ENCODE measurements around the gene CST6. TPM values are rescaled to one million over a fixed set of nuclear protein-coding genes. Genes with fewer than 3 reads are reported as not detected.

The CST6 gene
- total and polyA plus RNA-seq, 2 experiments from 2014 or later: 4.2 to 8.3 TPM

- Histone ChIP-seq H3K4me3 (no peak overlapping the region), H3K79me2 (replicated peaks; ENCODE audit: insufficient read depth) (no peaks in the 10 kb centered on the region), H3K27me3 (ENCODE audit: insufficient read depth) (0 out of 2 replicates have a peak, but pooled peaks cover 10% of the 10 kb centered on the region), H3K9me2 (ENCODE audit: insufficient read depth) (no peaks in the 10 kb centered on the region), H3K27ac (ENCODE audit: low read depth) (no peak overlapping the region), H3K4me1 (ENCODE audit: insufficient read depth) (no peaks in the 10 kb centered on the region), H3K4me2 (no peak overlapping the region), H4K20me1 (replicated peaks; ENCODE audit: insufficient read depth) (no peaks in the 10 kb centered on the region), H3K36me3 (ENCODE audit: insufficient read depth) (no peaks in the 10 kb centered on the region), H3F3A (replicated peaks; ENCODE audit: low read depth) (no peaks in the 10 kb centered on the region), H2AFZ (no peak overlapping the region)
- ATAC-seq (no peak), DNase-seq (ENCODE audit: low spot score) (no peak)
- Mint-ChIP-seq H3K9me3 (no peaks in the 10 kb centered on the region; the same call in 2 of the 3 replicates), H3K4me1 (peaks cover 3% of the 10 kb centered on the region; the same call in 1 of the 3 replicates), H3K36me3 (ENCODE audit: low read depth) (no peaks in the 10 kb centered on the region; the same call in 2 of the 3 replicates), H3K27ac (no peak overlapping the region), H3K4me3 (no peak overlapping the region), H3K27me3 (ENCODE audit: insufficient read depth, low read depth, poor library complexity) (peaks cover 20% of the 10 kb centered on the region)
- TF ChIP-seq ZNF114 (CRISPR knock-in tag; IDR thresholded peaks at IDR 0.05): no peak
- TF ChIP-seq REST (IDR thresholded peaks at IDR 0.05; ENCODE audit: unreplicated experiment): no peak
- no peak for TF ChIP-seq ZNF462 (CRISPR knock-in tag; IDR thresholded peaks at IDR 0.05)
- TF ChIP-seq NANOG (IDR thresholded peaks at IDR 0.05; ENCODE audit: borderline replicate concordance): no peak
- TF ChIP-seq CTCF (conservative IDR thresholded peaks at IDR 0.05; ENCODE audit: low read depth in 2 of 2): no peak
- no peak for TF ChIP-seq CREB1 (CRISPR knock-in tag; IDR thresholded peaks at IDR 0.05; ENCODE audit: low read depth)
- TF ChIP-seq JUNB (IDR thresholded peaks at IDR 0.05; ENCODE audit: unreplicated experiment): no peak
- no peak for TF ChIP-seq POLR2AphosphoS5 (IDR thresholded peaks at IDR 0.05; ENCODE audit: low read depth)
- no peak for TF ChIP-seq EZH2 (IDR thresholded peaks at IDR 0.05; ENCODE audit: low read depth, unreplicated experiment)
- TF ChIP-seq STAT1 (IDR thresholded peaks at IDR 0.05; ENCODE audit: unreplicated experiment): no peak
- no peak for TF ChIP-seq ETS1 (IDR thresholded peaks at IDR 0.05)
- no peak for TF ChIP-seq ZNF331 (CRISPR knock-in tag; IDR thresholded peaks at IDR 0.05; ENCODE audit: low read depth)
- no peak for TF ChIP-seq EZH2phosphoT487 (IDR thresholded peaks at IDR 0.05; ENCODE audit: unreplicated experiment)
Measured at GRCh38 chr11:66020618-66021357, 9.0 kb downstream of the CST6 start.
